ENCODE measurements around the gene COX17.
"Not testable (repeated sequence)": the region's sequence is repeated elsewhere in the genome, so short reads cannot be mapped to it uniquely, and the experiment has no call there.

The COX17 gene

DNA sequence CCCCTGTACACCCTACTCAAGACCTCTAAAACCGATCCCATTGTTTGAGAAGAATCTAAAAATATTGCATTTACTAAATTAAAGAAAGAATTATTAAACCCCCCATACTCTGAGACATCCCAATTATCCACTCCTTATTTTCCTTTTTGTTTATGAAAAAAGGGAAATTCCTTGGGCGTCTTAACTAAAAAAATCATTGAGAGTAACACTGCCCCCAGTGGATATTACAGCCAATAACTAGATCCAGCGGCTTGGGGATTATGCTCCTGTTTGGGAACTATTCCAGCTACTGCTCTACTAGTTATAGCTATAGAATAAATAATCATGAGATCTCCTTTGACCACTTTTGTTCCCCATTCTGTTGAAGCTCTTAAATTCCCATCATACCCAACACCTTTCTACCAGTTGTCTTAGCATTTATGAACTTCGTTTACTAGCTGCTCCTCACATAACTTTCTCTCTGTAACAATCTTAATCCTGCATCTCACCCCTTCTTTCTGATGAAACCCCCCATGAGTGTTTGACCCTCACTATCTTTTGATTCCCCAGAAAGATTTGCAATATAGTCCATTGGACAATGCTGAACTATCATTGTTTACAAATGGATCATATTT is 12.9 kb upstream of the COX17 start:
- no peak for TF ChIP-seq POLR2A (IDR thresholded peaks at IDR 0.05; ENCODE audit: low read depth, low read length)
- DNase-seq (ENCODE audit: insufficient read length, low spot score) (peak; percentile 13), FAIRE-seq (no peak)

DNA sequence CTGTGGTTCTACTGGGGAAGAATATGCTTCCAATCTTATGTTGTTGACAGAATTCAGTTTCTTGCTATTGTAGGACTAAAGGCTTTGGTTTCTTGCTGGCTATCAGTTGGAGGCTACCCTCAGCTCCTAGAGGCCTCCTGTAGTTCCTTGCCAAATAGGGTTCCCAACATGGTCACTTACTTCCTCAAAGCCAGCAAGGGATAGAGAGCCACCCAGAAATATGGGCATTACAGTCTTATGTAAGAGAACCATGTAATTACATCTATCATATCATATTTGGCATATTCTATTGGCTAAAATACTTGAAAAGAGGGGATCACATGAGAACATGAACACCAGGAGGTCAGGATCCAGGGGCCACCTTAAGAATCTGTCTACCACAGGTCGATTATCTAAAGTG is 6.2 kb upstream of the COX17 start:
- FAIRE-seq (no peak), DNase-seq (ENCODE audit: insufficient read length, low spot score) (no peak)
- TF ChIP-seq POLR2A (IDR thresholded peaks at IDR 0.05; ENCODE audit: low read depth, low read length): no peak

DNA sequence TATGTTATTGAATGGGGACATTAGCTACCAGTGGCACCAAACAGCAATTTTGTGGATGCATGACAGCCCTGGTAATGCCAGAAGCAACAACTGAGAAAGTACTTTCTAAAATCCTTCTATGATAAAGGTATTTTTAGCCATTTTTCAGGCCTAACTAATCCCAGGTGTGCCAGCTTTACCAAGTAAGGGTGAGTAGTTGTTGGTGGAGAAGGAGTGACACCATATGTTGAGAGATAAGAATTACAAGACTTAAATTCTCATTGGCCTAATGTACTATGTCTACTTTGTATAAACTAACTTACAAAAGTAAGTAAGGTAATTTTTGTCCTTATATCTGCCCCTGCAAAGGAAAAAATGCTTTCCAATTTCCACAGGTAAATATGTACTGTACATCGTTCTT is 4.1 kb upstream of the COX17 start:
- peak; percentile 66 for FAIRE-seq
- no peak for DNase-seq (ENCODE audit: insufficient read length, low spot score)
- TF ChIP-seq POLR2A (IDR thresholded peaks at IDR 0.05; ENCODE audit: low read depth, low read length): no peak

- DNase-seq (ENCODE audit: insufficient read length, low spot score) (no peak), FAIRE-seq (no peak)
- TF ChIP-seq POLR2A (IDR thresholded peaks at IDR 0.05; ENCODE audit: low read depth, low read length): no peak
These were observed 2.7 kb upstream of the COX17 start for GRCh38 chr3:119679874-119680273.

DNA sequence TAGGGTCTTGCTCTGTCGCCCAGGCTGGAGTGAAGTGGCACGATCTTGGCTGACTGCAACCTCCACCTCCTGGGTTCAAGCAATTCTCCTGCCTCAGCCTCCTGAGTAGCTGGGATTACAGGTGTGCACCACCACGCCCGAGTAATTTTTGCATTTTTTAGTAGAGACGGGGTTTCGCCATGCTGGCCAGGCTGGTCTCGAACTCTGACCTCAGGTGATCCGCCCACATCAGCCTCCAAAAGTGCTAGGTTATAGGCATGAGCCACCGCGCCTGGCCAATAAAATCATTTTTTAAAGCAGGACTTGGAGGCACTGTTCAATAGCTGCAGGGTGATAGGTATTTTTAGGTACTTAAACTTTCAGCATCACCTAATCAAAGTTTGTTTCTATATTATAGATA is 1.0 kb upstream of the COX17 start:
- DNase-seq (ENCODE audit: insufficient read length, low spot score); FAIRE-seq: not testable (repeated sequence)

GRCh38 chr3:119677641-119677934 is 382 bp upstream of the COX17 start:
- FAIRE-seq: no peak
- TF ChIP-seq POLR2A (IDR thresholded peaks at IDR 0.05; ENCODE audit: low read depth, low read length): no peak
- DNase-seq (ENCODE audit: insufficient read length, low spot score): no peak

DNA sequence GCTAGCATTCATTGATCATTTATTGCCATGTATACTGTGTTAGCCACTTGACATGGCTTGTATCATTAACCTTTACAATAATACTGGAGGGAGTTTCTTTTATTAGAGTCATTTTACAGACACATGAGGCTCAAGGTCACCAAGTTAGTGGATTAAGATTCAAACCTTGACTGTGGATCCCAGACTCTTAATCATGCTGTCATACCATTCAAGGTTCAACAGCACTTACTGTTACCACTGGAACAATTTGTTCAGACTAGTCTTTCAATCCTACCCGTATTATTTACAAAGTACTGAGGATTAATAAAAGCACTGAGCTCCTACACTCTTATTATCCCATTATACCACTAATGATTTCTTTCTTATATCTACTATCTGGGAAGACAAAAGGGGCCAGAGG is 1.2 kb downstream of the COX17 start:
- FAIRE-seq (no peak), DNase-seq (ENCODE audit: insufficient read length, low spot score) (no peak)
- TF ChIP-seq POLR2A (IDR thresholded peaks at IDR 0.05; ENCODE audit: low read depth, low read length): no peak

- FAIRE-seq (no peak), DNase-seq (ENCODE audit: insufficient read length, low spot score) (no peak)
- no peak for TF ChIP-seq POLR2A (IDR thresholded peaks at IDR 0.05; ENCODE audit: low read depth, low read length)
These were observed 1.9 kb downstream of the COX17 start for GRCh38 chr3:119675188-119675874.

DNA sequence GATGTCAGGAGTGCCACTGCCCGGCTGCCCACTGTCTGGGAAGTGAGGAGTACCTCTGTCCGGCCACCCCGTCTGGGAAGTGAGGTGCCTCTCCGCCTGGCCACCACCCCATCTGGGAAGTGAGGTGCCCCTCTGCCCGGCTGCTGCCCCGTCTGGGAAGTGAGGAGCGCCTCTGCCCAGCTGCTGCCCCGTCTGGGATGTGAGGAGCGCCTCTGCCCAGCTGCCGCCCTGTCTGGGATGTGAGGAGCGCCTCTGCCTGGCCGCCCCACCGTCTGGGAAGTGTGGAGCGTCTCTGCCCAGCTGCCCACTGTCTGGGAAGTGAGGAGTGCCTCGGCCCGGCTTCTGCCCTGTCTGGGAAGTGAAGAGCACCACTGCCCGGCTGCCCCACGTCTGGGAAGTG is 3.3 kb downstream of the COX17 start:
- FAIRE-seq: no peak
- no peak for TF ChIP-seq POLR2A (IDR thresholded peaks at IDR 0.05; ENCODE audit: low read depth, low read length)
- no peak for DNase-seq (ENCODE audit: insufficient read length, low spot score)

GRCh38 chr3:119672776-119673175 is 4.4 kb downstream of the COX17 start:
- no peak for TF ChIP-seq POLR2A (IDR thresholded peaks at IDR 0.05; ENCODE audit: low read depth, low read length)
- no peak for FAIRE-seq
- DNase-seq (ENCODE audit: insufficient read length, low spot score): no peak

DNA sequence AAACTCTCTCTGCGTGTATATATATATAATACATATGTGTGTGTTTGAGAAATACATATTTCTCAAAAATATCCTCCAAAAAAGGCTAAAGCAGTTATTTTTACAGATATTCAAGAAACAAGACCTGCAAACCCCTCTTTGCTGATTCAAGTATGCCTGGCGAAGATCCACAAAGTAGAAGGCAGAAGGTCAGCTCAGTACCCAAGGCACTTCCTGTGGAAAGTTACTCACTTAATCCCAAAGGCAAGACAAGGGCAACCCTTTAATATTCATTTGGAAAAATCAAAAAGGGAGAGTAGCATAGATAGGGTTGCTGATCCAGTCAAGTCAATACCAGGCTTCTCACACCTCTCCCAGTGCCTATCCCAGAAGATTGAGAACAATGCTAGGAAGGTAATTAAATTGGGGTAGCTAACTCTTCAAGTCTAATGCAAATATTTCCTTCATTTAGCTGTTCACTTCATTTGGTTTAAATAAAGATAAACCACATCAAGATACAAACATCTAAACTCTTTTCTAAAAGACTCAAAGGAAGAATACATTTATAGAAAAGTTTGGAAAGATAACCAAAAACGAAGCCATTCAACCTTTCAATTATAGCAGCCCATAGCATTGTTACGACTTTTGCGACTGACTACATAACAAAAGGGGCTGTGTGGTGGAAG is 7.2 kb downstream of the COX17 start:
- FAIRE-seq: peak; percentile 53
- no peak for TF ChIP-seq POLR2A (IDR thresholded peaks at IDR 0.05; ENCODE audit: low read depth, low read length)
- DNase-seq (ENCODE audit: insufficient read length, low spot score): no peak

DNA sequence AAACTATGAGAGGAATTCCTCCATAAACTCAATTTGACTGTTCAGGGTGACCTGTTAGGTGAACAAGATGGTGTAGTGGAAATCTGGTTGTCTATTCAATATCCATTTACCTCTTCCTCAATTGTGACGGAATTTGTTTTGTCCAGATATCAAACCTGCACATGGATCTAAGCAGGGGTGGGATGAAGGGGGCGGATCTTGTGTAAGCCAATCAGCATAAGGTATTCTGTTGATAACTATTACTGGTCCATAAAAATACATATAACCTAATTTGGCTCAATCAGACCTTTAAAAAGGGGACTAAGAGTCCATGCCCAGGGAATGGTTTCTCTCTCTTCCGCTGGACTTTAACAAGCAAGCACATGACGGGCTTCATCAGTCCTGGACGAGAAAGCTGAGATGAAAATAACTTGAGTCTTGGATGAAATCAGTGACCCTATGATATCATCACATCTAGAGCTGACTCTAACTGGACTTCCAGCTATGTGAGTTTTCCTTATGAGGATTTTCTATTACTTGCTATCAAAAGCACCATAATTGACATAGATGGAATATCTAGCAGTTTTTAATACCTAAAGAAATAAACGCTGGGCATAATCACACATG is 11.1 kb downstream of the COX17 start:
- no peak for TF ChIP-seq POLR2A (IDR thresholded peaks at IDR 0.05; ENCODE audit: low read depth, low read length)
- FAIRE-seq (no peak), DNase-seq (ENCODE audit: insufficient read length, low spot score) (no peak)

DNA sequence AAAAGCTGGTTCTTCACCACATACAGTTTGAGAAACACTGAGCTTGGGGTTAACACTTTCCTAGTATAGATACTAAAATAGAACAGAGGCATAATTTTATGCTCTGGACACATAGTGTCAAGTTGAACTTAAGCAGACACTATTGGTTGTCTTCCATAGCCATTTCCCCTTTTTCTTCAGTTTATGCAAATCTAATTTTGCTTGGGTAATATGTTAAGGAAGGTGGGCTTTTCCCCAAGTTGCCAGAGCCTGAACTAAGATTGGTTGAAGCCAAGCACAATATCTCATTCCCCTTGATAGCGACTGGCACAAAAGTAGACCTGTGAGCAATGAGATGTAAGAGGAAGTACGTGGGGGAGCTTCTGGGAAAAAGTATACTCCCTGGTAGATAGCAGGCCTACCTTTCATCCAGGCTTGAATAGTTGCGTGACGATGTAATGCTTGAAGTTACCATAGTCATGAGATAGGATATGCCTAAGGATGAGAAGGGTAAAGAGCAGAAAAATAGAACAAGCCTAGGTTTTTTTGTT is 12.3 kb downstream of the COX17 start:
- TF ChIP-seq POLR2A (IDR thresholded peaks at IDR 0.05; ENCODE audit: low read depth, low read length): no peak
- DNase-seq (ENCODE audit: insufficient read length, low spot score): no peak

DNA sequence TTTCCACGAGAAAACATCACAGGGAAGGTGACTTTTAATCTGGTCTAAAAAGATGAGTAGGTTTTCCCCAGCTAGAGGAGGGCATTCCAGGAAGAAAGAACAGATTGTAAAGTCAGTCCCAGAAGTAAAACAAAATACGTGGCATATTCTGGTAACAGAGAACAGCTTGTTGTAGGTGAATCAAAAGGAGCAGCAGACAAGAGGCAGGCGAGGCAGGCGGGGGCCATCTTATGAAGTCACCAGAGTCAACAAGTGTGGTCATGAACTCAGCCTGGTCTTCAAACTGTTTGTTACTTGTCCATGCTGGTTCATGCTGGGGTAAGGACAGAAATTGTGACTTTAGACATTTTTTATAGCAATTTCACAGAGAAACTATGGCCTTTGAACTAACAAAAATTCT is 12.8 kb downstream of the COX17 start:
- DNase-seq (ENCODE audit: insufficient read length, low spot score) (no peak), FAIRE-seq (no peak)
- no peak for TF ChIP-seq POLR2A (IDR thresholded peaks at IDR 0.05; ENCODE audit: low read depth, low read length)

More for the DNA sequence above, 12.3 kb downstream of the COX17 start:
- peak; percentile 23 for FAIRE-seq

Measured in H54 (cell line).